ENCODE results near the gene DOCK11.

The DOCK11 gene

GRCh38 chrX:118508635-118509034, 13.0 kb downstream of the DOCK11 start:
- TF ChIP-seq CTCF (IDR thresholded peaks at IDR 0.05; ENCODE audit: insufficient read depth, low read depth, low read length, missing control alignments): no peak
- no peak overlapping the region for H3K4me3 ChIP-seq (ENCODE audit: low read depth, low read length)
- no peak for DNase-seq (ENCODE audit: low read depth)

- no peak for DNase-seq (ENCODE audit: low read depth)
- no peak for TF ChIP-seq CTCF (IDR thresholded peaks at IDR 0.05; ENCODE audit: insufficient read depth, low read depth, low read length, missing control alignments)
- H3K4me3 ChIP-seq (ENCODE audit: low read depth, low read length): no peak overlapping the region
Measured at GRCh38 chrX:118510111-118510510, 14.5 kb downstream of the DOCK11 start.

- no peak for TF ChIP-seq CTCF (IDR thresholded peaks at IDR 0.05; ENCODE audit: insufficient read depth, low read depth, low read length, missing control alignments)
- H3K4me3 ChIP-seq (ENCODE audit: low read depth, low read length): no peak overlapping the region
- DNase-seq (ENCODE audit: low read depth): no peak
Measured at GRCh38 chrX:118513120-118513898, 17.7 kb downstream of the DOCK11 start.

GRCh38 chrX:118519411-118520215, 24.0 kb downstream of the DOCK11 start:
- DNase-seq (ENCODE audit: low read depth): peak; percentile 40
- no peak for TF ChIP-seq CTCF (IDR thresholded peaks at IDR 0.05; ENCODE audit: insufficient read depth, low read depth, low read length, missing control alignments)
- H3K4me3 ChIP-seq (ENCODE audit: low read depth, low read length): no peak overlapping the region

- TF ChIP-seq CTCF (IDR thresholded peaks at IDR 0.05; ENCODE audit: insufficient read depth, low read depth, low read length, missing control alignments): no peak
- H3K4me3 ChIP-seq (ENCODE audit: low read depth, low read length): no peak overlapping the region
- no peak for DNase-seq (ENCODE audit: low read depth)
Measured at GRCh38 chrX:118520216-118521206, 24.9 kb downstream of the DOCK11 start.

- TF ChIP-seq CTCF (IDR thresholded peaks at IDR 0.05; ENCODE audit: insufficient read depth, low read depth, low read length, missing control alignments): no peak
- DNase-seq (ENCODE audit: low read depth): no peak
- H3K4me3 ChIP-seq (ENCODE audit: low read depth, low read length): no peak overlapping the region
Measured at GRCh38 chrX:118521435-118521834, 25.8 kb downstream of the DOCK11 start.

Measured in GM12865 (cell line).